Bone marrow (tissue), 2 donors: ENCODE results near the gene SFPQ.
"Not testable (repeated sequence)": the region's sequence is repeated elsewhere in the genome, so short reads cannot be mapped to it uniquely, and the experiment has no call there.

Source experiments
- DNase-seq, 2 donors: peaks; one replicate each; lab custom pipeline; 2025; lab: John Stamatoyannopoulos, UW

The SFPQ gene

DNA sequence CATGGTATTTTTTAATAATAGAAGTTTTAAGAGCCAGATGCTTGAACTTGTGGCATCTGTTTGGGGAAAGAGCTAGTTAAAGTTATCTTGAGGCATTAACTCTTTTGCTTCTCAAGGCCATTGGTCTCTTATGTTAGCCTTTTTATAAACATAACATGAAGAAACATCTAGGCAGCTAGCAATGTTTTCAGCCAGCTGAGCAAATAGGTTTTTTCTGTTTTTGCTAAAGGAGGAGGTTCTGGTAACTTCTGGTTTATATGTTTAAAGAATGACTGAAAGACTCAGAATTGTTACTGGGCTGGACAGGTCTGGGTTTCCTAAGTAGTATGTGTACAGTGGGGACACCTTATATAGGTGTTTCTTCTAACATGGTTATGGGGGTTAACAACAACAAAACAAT, 50.7 kb downstream of the SFPQ start:
- not testable (repeated sequence) for DNase-seq

DNA sequence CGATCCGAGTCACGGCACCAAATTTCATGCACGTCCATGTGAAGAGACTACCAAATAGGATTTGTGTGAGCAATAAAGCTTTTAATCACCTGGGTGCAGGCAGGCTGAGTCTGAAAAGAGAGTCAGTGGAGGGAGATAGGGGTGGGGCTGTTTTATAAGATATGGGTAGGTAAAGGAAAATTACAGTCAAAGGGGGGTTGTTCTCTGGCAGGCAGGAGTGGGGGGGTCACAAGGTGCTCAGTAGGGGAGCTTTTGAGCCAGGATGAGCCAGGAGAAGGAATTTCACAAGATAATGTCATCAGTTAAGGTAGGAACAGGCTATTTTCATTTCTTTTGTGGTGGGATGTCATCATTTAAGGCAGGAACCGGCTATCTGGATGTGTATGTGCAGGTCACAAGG, 55.4 kb downstream of the SFPQ start:
- not testable (repeated sequence) for DNase-seq

DNA sequence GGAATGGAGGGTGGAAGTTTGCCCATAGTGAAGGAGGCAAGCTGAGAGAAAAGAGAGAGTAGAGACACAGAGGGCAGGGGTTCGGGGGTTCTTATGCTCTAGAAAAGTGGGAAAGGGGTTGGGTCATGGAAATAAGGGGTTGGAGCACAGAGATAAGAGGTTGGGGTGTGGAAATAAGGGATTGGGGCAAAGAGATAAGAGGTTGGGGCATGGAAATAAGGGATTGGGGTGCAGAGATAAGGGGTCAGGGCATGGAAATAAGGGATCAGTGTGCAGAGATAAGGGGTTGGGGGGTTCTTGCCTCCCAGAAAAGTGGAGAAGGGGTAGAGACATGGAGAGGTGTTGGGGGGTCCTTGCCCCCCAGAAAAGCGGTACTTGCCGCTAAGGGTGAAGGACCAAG, 56.2 kb downstream of the SFPQ start:
- DNase-seq, result no peak
